Activated T-helper 1 cell treated with Interleukin-2 at 50 U/mL for 16 hours (primary cell): ENCODE results near the gene GCG.

ENCODE experiments used
- DNase-seq: peaks from one replicate; pipeline ENCODE4 v3.0.0-alpha.2; 2020; ENCODE audit warnings: low read depth

GCG gene

GRCh38 chr2:162152147-162152546, at the start of gene GCG:
TSS of gene GCG (minus strand) at chr2:162152247. CDS start at chr2:162149178, 3,069 bp downstream.
- DNase-seq = no peak

GRCh38 chr2:162200636-162201035, 48.6 kb upstream of the GCG start:
- no peak for DNase-seq

GRCh38 chr2:162199913-162200312, 47.9 kb upstream of the GCG start:
- DNase-seq = no peak

- no peak for DNase-seq
Observed at GRCh38 chr2:162198239-162198638, 46.2 kb upstream of the GCG start.

GRCh38 chr2:162197069-162197825, 45.2 kb upstream of the GCG start:
- no peak for DNase-seq

GRCh38 chr2:162196638-162197037, 44.6 kb upstream of the GCG start:
- DNase-seq = no peak

GRCh38 chr2:162188451-162188850, 36.4 kb upstream of the GCG start:
- no peak for DNase-seq

GRCh38 chr2:162185541-162186232, 33.6 kb upstream of the GCG start:
- no peak for DNase-seq

- no peak for DNase-seq
Observed at GRCh38 chr2:162184821-162185450, 32.9 kb upstream of the GCG start.

- no peak for DNase-seq
Observed at GRCh38 chr2:162184359-162184758, 32.3 kb upstream of the GCG start.

GRCh38 chr2:162182395-162182794, 30.3 kb upstream of the GCG start:
- no peak for DNase-seq

GRCh38 chr2:162177301-162177700, 25.3 kb upstream of the GCG start:
- no peak for DNase-seq

GRCh38 chr2:162175714-162176113, 23.7 kb upstream of the GCG start:
- DNase-seq = no peak

- no peak for DNase-seq
Observed at GRCh38 chr2:162174746-162175145, 22.7 kb upstream of the GCG start.

- DNase-seq = no peak
Observed at GRCh38 chr2:162172802-162173370, 20.8 kb upstream of the GCG start.

- DNase-seq = no peak
Observed at GRCh38 chr2:162166745-162167144, 14.7 kb upstream of the GCG start.

- no peak for DNase-seq
Observed at GRCh38 chr2:162166174-162166573, 14.1 kb upstream of the GCG start.

- no peak for DNase-seq
Observed at GRCh38 chr2:162164802-162165201, 12.8 kb upstream of the GCG start.

GRCh38 chr2:162159446-162159845, 7.4 kb upstream of the GCG start:
- DNase-seq = no peak

- no peak for DNase-seq
Observed at GRCh38 chr2:162156149-162156548, 4.1 kb upstream of the GCG start.

GRCh38 chr2:162155093-162155492, 3.0 kb upstream of the GCG start:
- DNase-seq = no peak

GRCh38 chr2:162153608-162154224, 1.7 kb upstream of the GCG start:
- DNase-seq = peak; percentile 7
